A549 (cell line): Measurements from ENCODE around the gene ECPAS.

ENCODE experiments used
- CTCF ChIP-seq: fragments of >200 bp; sonication (Bioruptor Twin); formaldehyde crosslinking; IDR thresholded peaks from 3 replicates; pipeline ENCODE4 v1.5.1; 2016
- EP300 ChIP-seq, 2 experiments: fragments of >200 bp; sonication (Bioruptor Twin); formaldehyde crosslinking; IDR thresholded peaks; 2 replicates in 1 of 2; 3 replicates in 1 of 2; pipeline ENCODE4 v1.6.1; 2016 to 2017
- MAFK ChIP-seq: fragments of 450-650 bp; IDR thresholded peaks from 2 replicates; pipeline ENCODE4 v1.6.1; 2014; ENCODE audit not compliant: partially characterized antibody
- TF ChIP-seq, protein P1 (sequence below): IDR thresholded peaks from 2 replicates; pipeline ENCODE4 v1.6.1; 2012

GRCh38 chr9:111475195-111475594 is 9.0 kb downstream of the ECPAS start:
- no peak for TF ChIP-seq MAFK
- TF ChIP-seq CTCF, result no peak
- TF ChIP-seq, protein P1, sequence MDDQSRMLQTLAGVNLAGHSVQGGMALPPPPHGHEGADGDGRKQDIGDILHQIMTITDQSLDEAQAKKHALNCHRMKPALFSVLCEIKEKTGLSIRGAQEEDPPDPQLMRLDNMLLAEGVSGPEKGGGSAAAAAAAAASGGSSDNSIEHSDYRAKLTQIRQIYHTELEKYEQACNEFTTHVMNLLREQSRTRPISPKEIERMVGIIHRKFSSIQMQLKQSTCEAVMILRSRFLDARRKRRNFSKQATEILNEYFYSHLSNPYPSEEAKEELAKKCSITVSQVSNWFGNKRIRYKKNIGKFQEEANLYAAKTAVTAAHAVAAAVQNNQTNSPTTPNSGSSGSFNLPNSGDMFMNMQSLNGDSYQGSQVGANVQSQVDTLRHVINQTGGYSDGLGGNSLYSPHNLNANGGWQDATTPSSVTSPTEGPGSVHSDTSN, result no peak
- TF ChIP-seq EP300 (IDR thresholded peaks at IDR 0.05), result no peak
